T-helper 1 cell treated with Interleukin-12 subunit alpha and Interleukin-12 subunit beta and Interleukin-4 antibody, amounts not matched to agents 30 ng/mL and 1 ng/mL, for 36 hours (primary cell): Measurements from ENCODE around the gene SNX3. TPM values are rescaled to one million over a fixed set of nuclear protein-coding genes. Genes with fewer than 3 reads are reported as not detected.
"Not testable (repeated sequence)": the region's sequence is repeated elsewhere in the genome, so short reads cannot be mapped to it uniquely, and the experiment has no call there.

Source experiments
- intact Hi-C: fragments of 100-400 bp; cut with micrococcal nuclease; formaldehyde crosslinking; loops from one replicate; pipeline ENCODE4 v1.15.1; 2024
- total RNA-seq: library from RNA; stranded (reverse); gene quantifications from 2 replicates; pipeline ENCODE4 v1.2.3, GENCODE V29; 2022

SNX3 gene
- total RNA-seq: 75.0 and 76.2 TPM in 2 replicates

GRCh38 chr6:108260809-108261569, at the start of gene SNX3:
Gene SNX3 (minus strand): TSS chr6:108261040. CDS start chr6:108260921, 119 bp downstream.
- intact Hi-C loops: loop anchor here (1.0 to 10.0 kb wide), 18 partner anchors 26 to 1936 kb away; partner anchors contain the start of genes AK9, ATG5, CD164 and CEP57L1

GRCh38 chr6:108309844-108310243, 49.0 kb upstream of the SNX3 start:
- intact Hi-C loops: no loop called here

GRCh38 chr6:108308641-108309040, 47.8 kb upstream of the SNX3 start:
- intact Hi-C loops: not testable (repeated sequence)

GRCh38 chr6:108304646-108305045, 43.8 kb upstream of the SNX3 start:
- intact Hi-C loops: no loop called here

- intact Hi-C loops: no loop called here
These were observed 41.5 kb upstream of the SNX3 start for GRCh38 chr6:108302386-108302785.

- intact Hi-C loops: loop anchor here (1.0 to 10.0 kb wide), 6 partner anchors 53 to 1971 kb away; partner anchors contain the start of genes ATG5, CDC40, CEP57L1 and SEC63
These were observed 34.8 kb upstream of the SNX3 start for GRCh38 chr6:108295676-108296075.

- intact Hi-C loops: loop anchor here (1.0 to 10.0 kb wide), 11 partner anchors 34 to 1970 kb away; partner anchors contain the start of genes ATG5, CDC40, CEP57L1 and OSTM1
These were observed 34.1 kb upstream of the SNX3 start, which contains the start of gene AFG1L for GRCh38 chr6:108294727-108295625. Gene AFG1L (plus strand): TSS chr6:108295054. CDS start chr6:108295080, 26 bp downstream.

- intact Hi-C loops: loop anchor here (1.0 to 10.0 kb wide), 7 partner anchors 33 to 1970 kb away; partner anchors contain the start of genes ATG5, OSTM1, PDSS2 and SNX3
These were observed 33.5 kb upstream of the SNX3 start for GRCh38 chr6:108294297-108294726.

GRCh38 chr6:108293527-108294296, 32.9 kb upstream of the SNX3 start:
- intact Hi-C loops: loop anchor here (1.0 to 10.0 kb wide), 7 partner anchors 32 to 1969 kb away; partner anchors contain the start of genes ATG5, OSTM1, PDSS2 and SNX3

GRCh38 chr6:108292561-108292960, 31.7 kb upstream of the SNX3 start:
- intact Hi-C loops: loop anchor here (10.0 kb wide), 1 partner anchor 1968 kb away; the partner anchor contains the start of gene ATG5

GRCh38 chr6:108291091-108291490, 30.3 kb upstream of the SNX3 start:
- intact Hi-C loops: loop anchor here (10.0 kb wide), 1 partner anchor 1966 kb away; the partner anchor contains the start of gene ATG5

- intact Hi-C loops: no loop called here
These were observed 27.9 kb upstream of the SNX3 start for GRCh38 chr6:108288742-108289141.

- intact Hi-C loops: loop anchor here (2.0 kb wide), 1 partner anchor 27 kb away; the partner anchor contains the start of gene SNX3
These were observed 26.5 kb upstream of the SNX3 start for GRCh38 chr6:108287373-108287772.

- intact Hi-C loops: loop anchor here (2.0 kb wide), 1 partner anchor 26 kb away; the partner anchor contains the start of gene SNX3
These were observed 25.5 kb upstream of the SNX3 start for GRCh38 chr6:108286366-108286765.

- intact Hi-C loops: no loop called here
These were observed 24.5 kb upstream of the SNX3 start for GRCh38 chr6:108285381-108285780.

- intact Hi-C loops: no loop called here
These were observed 17.0 kb upstream of the SNX3 start for GRCh38 chr6:108277831-108278230.

- intact Hi-C loops: no loop called here
These were observed 16.5 kb upstream of the SNX3 start for GRCh38 chr6:108277295-108277694.

GRCh38 chr6:108275976-108276375, 15.1 kb upstream of the SNX3 start:
- intact Hi-C loops: no loop called here

- intact Hi-C loops: no loop called here
These were observed 13.7 kb upstream of the SNX3 start for GRCh38 chr6:108274546-108274945.

GRCh38 chr6:108269955-108270354, 9.1 kb upstream of the SNX3 start:
- intact Hi-C loops: loop anchor here (10.0 kb wide), 4 partner anchors 605 to 1945 kb away; partner anchors contain the start of gene ATG5
